GM12801 (cell line): ENCODE measurements around the gene SPIRE1.

Experiments used
- TF ChIP-seq, protein P1 (sequence below): IDR thresholded peaks from one replicate; pipeline ENCODE4 v1.5.1; 2011; ENCODE audit warnings: control low read depth; ENCODE audit not compliant: insufficient read length; ENCODE audit errors: extremely low read depth

The SPIRE1 gene

DNA sequence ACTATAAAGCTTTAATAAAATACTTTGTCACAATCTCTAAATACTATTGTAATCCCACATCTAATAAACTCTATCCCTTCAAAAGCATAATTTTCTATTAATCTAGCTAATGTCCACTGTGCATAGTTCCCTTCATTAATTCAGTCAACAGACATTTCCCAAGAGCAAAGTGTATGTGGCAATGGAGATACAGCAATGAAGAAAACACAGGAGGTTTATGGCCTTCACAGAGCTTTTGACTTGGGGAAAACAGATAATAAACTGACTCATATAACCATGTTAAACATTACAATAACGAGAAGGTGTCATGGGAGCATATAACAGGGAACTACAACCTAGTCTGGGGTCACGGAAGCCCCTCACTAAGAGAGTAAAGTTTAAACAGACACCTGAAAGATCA lies 86.3 kb downstream of the SPIRE1 start:
- TF ChIP-seq, protein P1, sequence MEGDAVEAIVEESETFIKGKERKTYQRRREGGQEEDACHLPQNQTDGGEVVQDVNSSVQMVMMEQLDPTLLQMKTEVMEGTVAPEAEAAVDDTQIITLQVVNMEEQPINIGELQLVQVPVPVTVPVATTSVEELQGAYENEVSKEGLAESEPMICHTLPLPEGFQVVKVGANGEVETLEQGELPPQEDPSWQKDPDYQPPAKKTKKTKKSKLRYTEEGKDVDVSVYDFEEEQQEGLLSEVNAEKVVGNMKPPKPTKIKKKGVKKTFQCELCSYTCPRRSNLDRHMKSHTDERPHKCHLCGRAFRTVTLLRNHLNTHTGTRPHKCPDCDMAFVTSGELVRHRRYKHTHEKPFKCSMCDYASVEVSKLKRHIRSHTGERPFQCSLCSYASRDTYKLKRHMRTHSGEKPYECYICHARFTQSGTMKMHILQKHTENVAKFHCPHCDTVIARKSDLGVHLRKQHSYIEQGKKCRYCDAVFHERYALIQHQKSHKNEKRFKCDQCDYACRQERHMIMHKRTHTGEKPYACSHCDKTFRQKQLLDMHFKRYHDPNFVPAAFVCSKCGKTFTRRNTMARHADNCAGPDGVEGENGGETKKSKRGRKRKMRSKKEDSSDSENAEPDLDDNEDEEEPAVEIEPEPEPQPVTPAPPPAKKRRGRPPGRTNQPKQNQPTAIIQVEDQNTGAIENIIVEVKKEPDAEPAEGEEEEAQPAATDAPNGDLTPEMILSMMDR = no peak

DNA sequence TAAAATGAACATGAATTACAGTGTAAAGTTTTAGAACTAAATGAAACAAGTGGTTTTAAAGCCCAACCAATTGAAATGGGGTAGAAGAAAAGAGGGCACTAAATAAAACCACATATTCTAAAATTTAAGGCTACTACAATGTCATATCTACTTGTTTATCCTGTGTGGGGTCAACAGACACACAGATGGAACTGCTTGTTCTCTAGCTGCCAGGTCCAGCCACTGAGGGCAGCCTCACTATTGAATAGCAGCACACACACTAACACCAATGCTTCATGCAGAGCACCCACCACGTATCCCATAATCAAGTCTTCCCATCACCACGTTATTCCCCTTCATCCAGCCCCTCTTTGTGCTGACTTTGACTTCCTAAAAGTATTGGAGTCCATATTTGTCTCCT lies 88.1 kb downstream of the SPIRE1 start:
- TF ChIP-seq, protein P1 = no peak

DNA sequence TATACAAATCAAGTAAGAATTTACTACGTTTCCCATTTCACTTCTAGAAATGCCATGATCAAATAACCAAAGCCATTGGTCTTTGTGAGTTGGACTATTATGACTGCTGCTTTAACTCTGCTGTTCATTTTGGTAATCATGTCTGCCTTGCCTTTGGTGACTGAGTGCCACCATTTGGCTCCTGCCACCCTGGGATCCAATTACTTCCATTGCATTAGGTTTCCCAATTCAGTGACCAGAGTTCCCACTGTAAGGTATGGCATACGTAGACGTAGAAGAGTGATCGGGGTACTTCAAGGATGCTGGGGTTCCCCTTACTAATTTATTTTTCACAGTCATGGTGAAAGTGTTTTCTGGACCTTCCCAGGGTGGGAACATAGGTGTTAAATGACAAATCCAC lies 90.1 kb downstream of the SPIRE1 start:
- TF ChIP-seq, protein P1 = no peak

DNA sequence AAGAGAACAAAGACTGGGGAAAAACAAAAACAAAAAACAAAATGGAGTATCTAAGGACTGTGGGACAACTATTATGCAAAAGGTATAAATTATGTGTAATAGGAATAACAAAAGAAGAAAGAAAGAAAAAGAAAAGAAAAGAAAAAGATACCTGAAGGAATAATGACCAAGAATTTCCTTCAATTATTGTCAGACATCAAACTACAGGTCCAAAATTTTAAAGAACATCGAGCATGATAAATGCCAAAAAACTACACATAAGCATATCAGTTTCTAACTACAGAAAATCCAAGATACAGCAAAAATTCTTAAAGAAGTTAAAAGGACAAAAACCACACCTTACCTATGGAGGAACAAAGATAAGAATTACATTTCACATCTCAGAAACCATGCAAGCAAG lies 93.0 kb downstream of the SPIRE1 start:
- TF ChIP-seq, protein P1 = no peak

DNA sequence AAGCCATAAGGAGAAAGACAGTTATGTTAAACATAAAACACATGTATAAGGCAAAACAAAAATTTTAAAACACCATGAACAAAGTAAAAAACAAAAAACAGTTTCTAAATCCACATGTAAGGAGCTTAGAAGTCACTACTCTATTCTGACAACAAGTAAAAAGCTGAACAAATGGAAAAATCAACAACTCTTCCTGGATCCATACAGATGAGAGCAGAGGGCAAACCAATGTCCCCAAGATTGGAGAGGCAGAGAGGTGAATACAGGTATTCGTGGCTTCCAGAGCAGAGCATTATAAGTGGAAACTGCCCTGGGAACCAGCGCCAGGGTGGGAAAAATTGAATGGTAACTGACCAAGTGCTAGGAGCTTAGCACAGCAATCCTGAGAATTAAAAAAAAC lies 93.5 kb downstream of the SPIRE1 start:
- TF ChIP-seq, protein P1 = no peak

DNA sequence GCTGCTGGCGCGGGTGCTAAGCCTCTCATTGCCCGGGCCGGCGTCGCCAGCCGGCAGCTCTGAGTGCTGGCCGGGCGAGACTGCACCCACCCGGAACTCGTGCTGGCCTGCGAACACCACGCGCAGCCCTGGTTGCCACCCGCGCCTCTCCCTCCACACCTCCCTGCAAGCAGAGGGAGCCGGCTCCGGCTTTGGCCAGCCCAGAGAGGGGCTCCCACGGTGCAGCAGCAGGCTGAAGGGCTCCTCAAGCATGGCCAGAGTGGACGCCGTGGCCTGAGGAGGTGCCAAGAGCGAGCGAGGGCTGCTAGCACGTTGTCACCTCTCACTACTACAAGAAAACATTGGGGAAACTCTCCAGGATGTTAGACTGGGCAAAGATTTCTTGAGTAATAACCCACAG lies 98.6 kb downstream of the SPIRE1 start:
- TF ChIP-seq, protein P1 = no peak

DNA sequence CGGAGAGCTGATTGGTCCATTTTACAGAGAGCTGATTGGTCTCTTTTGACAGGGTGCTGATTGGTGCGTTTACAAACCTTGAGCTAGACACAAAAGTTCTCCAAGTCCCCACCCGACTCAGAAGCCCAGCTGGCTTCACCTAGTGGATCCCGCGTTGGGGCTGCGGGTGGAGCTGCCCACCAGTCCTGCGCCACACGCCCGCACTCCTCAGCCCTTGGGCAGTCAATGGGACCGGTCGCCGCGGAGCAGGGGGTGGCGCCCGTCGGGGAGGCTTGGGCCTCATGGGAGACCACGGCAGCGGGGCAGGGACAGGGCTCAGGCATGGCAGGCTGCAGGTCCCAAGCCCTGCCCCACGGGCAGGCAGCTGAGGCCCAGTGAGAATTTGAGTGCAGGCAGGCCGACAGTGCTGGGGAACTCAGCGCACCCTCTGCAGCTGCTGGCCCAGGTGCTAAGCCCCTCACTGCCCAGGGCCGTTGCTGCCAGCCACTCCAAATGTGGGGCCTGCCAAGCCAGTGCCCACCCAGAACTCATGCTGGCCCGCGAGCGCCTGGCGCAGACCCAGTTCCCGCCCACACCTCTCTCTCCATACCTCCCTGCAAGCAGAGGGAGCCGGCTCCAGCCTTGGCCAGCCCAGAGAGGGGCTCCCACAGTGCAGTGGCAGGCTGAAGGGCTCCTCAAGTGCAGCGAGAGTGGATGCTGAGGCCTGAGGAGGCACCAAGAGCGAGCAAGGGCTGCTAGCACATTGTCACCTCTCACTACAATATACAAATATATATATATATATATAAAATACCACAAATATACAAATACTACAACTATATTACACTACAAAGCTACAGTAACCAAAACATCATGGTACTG lies 100.7 kb downstream of the SPIRE1 start:
- TF ChIP-seq, protein P1 = no peak
